ENCODE data around the gene PNMA3.
"Not testable (repeated sequence)": the region's sequence is repeated elsewhere in the genome, so short reads cannot be mapped to it uniquely, and the experiment has no call there.

- not testable (repeated sequence) for TF ChIP-seq CTCF, POLR2A, POLR2AphosphoS5 (IDR thresholded peaks at IDR 0.05)
These were observed 21.3 kb downstream of the PNMA3 start for GRCh38 chrX:153077437-153078135.
